Activated CD8-positive, alpha-beta memory T cell treated with anti-CD3 and anti-CD28 coated beads, Interleukin-2, amount 50 U/mL, for 48 hours (primary cell): Measurements from ENCODE around the gene MED12L.
A peak's percentile ranks its signal among the peaks of the same experiment; 100 is the strongest.

Experiments
- DNase-seq: peaks from one replicate; pipeline ENCODE4 v3.0.0-alpha.2; 2020

The MED12L gene

GRCh38 chr3:151087648-151088047 lies 2.2 kb downstream of the MED12L start:
- DNase-seq, result no peak

GRCh38 chr3:151091685-151092345 lies 6.4 kb downstream of the MED12L start:
- no peak for DNase-seq

- DNase-seq, result no peak
Measured at GRCh38 chr3:151093148-151093547, 7.7 kb downstream of the MED12L start.

GRCh38 chr3:151093905-151094304 lies 8.4 kb downstream of the MED12L start:
- no peak for DNase-seq

- no peak for DNase-seq
Measured at GRCh38 chr3:151096716-151097115, 11.3 kb downstream of the MED12L start.

- DNase-seq, result no peak
Measured at GRCh38 chr3:151100076-151100475, 14.6 kb downstream of the MED12L start.

- no peak for DNase-seq
Measured at GRCh38 chr3:151101270-151101969, 16.0 kb downstream of the MED12L start.

GRCh38 chr3:151106311-151106710 lies 20.8 kb downstream of the MED12L start:
- DNase-seq, result no peak

GRCh38 chr3:151107177-151107576 lies 21.7 kb downstream of the MED12L start:
- DNase-seq, result no peak

- no peak for DNase-seq
Measured at GRCh38 chr3:151107701-151108100, 22.2 kb downstream of the MED12L start.

GRCh38 chr3:151109286-151109800 lies 23.9 kb downstream of the MED12L start:
- DNase-seq, result no peak

GRCh38 chr3:151112731-151113130 lies 27.3 kb downstream of the MED12L start:
- DNase-seq, result no peak

GRCh38 chr3:151113343-151113742 lies 27.9 kb downstream of the MED12L start:
- DNase-seq, result no peak

- no peak for DNase-seq
Measured at GRCh38 chr3:151117047-151117446, 31.6 kb downstream of the MED12L start.

- no peak for DNase-seq
Measured at GRCh38 chr3:151119188-151119587, 33.7 kb downstream of the MED12L start.

GRCh38 chr3:151120409-151120808 lies 34.9 kb downstream of the MED12L start:
- no peak for DNase-seq

GRCh38 chr3:151121016-151121415 lies 35.6 kb downstream of the MED12L start:
- no peak for DNase-seq

GRCh38 chr3:151123827-151124226 lies 38.4 kb downstream of the MED12L start:
- no peak for DNase-seq

- DNase-seq, result no peak
Measured at GRCh38 chr3:151124476-151124875, 39.0 kb downstream of the MED12L start.

GRCh38 chr3:151130428-151130827 lies 45.0 kb downstream of the MED12L start:
- no peak for DNase-seq

GRCh38 chr3:151133175-151133574 lies 47.7 kb downstream of the MED12L start:
- no peak for DNase-seq

- no peak for DNase-seq
Measured at GRCh38 chr3:151133917-151134450, 48.5 kb downstream of the MED12L start.

- peak; percentile 73 for DNase-seq
Measured at GRCh38 chr3:151135541-151136337, 50.3 kb downstream of the MED12L start.
